Tibial nerve (tissue), 4 donors: ENCODE measurements around the gene DCUN1D2. TPM values are rescaled to one million over a fixed set of nuclear protein-coding genes. Genes with fewer than 3 reads are reported as not detected.
A peak's percentile ranks its signal among the peaks of the same experiment; 100 is the strongest.

Source experiments
- DNase-seq, 2 donors: peaks; one replicate each; pipeline ENCODE4 v3.0.0-alpha.2; 2019; ENCODE audit warnings: low spot score in 2 of 2
- H3K27ac ChIP-seq, 4 donors: fragments of 200-600 bp; sonication (generic) in 3 of 4; one replicate each; pipeline ENCODE4 v1.5.1; 2017 to 2019; ENCODE audit warnings: mild to moderate bottlenecking in 1 of 4
- H3K27me3 ChIP-seq, 2 donors: fragments of 200-600 bp; sonication (generic) in 1 of 2; one replicate each; pipeline versions ENCODE4 v1.5.1 to v1.6.0; 2017 to 2019
- H3K36me3 ChIP-seq, 3 donors: fragments of 200-600 bp; sonication (generic); one replicate each; pipeline ENCODE4 v1.5.1; 2018 to 2019
- H3K4me1 ChIP-seq, 4 donors: fragments of 200-600 bp; sonication (generic) in 3 of 4; one replicate each; pipeline ENCODE4 v1.5.1; 2017 to 2019
- H3K4me3 ChIP-seq, 4 donors: fragments of 200-600 bp; sonication (generic) in 3 of 4; one replicate each; pipeline ENCODE4 v1.5.1; 2017 to 2019; ENCODE audit warnings: mild to moderate bottlenecking in 1 of 4, moderate library complexity in 1 of 4
- H3K9me3 ChIP-seq, 4 donors: fragments of 200-600 bp; sonication (generic) in 3 of 4; one replicate each; pipeline ENCODE4 v1.5.1; 2017 to 2019
- CTCF ChIP-seq, 5 experiments: fragments of 200-600 bp in 3 of 5; fragments of 450-650 bp in 2 of 5; sonication (generic) in 3 of 5; IDR thresholded peaks; one replicate each; pipeline ENCODE4 v1.5.1; 2016 to 2019; ENCODE audit warnings: antibody characterized with exemption in 5 of 5, mild to moderate bottlenecking in 3 of 5, moderate library complexity in 2 of 5
- EP300 ChIP-seq, 2 donors: sonication (generic); formaldehyde crosslinking; IDR thresholded peaks; one replicate each; pipeline ENCODE4 v1.6.1; 2017; ENCODE audit warnings: antibody characterized with exemption in 2 of 2, mild to moderate bottlenecking in 1 of 2
- POLR2A ChIP-seq, 2 donors: fragments of 450-650 bp; IDR thresholded peaks; one replicate each; pipeline ENCODE4 v1.6.1; 2017; ENCODE audit warnings: antibody characterized with exemption in 2 of 2, mild to moderate bottlenecking in 2 of 2, moderate library complexity in 2 of 2
- WGBS, 2 donors: methylation state at CpG; one replicate each; pipeline ENCODE4 v1.1.5; 2018; 5-methylcytosine and 5-hydroxymethylcytosine counted together
- total RNA-seq, 4 donors: library from RNA; depleted of rRNA; stranded (reverse); fragments of >200 nt; gene quantifications; one replicate each; pipeline ENCODE4 v1.1.0, GENCODE V29; 2016

DCUN1D2 gene
- total RNA-seq, 4 donors from 2014 or later, result 16.3 to 28.0 (median 21.0) TPM

GRCh38 chr13:113420833-113421600 lies 69.5 kb downstream of the DCUN1D2 start:
- peak overlapping the region in 1 of 4 donors; percentile 65 for H3K27ac ChIP-seq
- 64 to 83% methylated on average over 13 to 16 of the region's 38 CpGs for WGBS, 2 donors
- DNase-seq, result no peak

GRCh38 chr13:113420232-113420631 lies 70.3 kb downstream of the DCUN1D2 start:
- DNase-seq, result no peak
- H3K4me1 ChIP-seq, result peaks cover 0 to 13% (median 0%) of the 10 kb centered on the region in 4 donors
- peaks cover 0 to 20% of the 10 kb centered on the region in 2 donors for H3K27me3 ChIP-seq
- WGBS, 2 donors, result 90 to 92% methylated on average over 15 of the region's 15 CpGs
- H3K36me3 ChIP-seq, result no peaks in the 10 kb centered on the region
- H3K27ac ChIP-seq, result no peak overlapping the region
- TF ChIP-seq EP300 (IDR thresholded peaks at IDR 0.05) (no peak), CTCF (IDR thresholded peaks at IDR 0.05) (no peak), POLR2A (IDR thresholded peaks at IDR 0.05) (no peak)
- H3K4me3 ChIP-seq, result no peak overlapping the region
- no peaks in the 10 kb centered on the region for H3K9me3 ChIP-seq

More at GRCh38 chr13:113420833-113421600, 69.5 kb downstream of the DCUN1D2 start:
- TF ChIP-seq CTCF (IDR thresholded peaks at IDR 0.05), result no peak
- TF ChIP-seq POLR2A (IDR thresholded peaks at IDR 0.05), result no peak
- TF ChIP-seq EP300 (IDR thresholded peaks at IDR 0.05), result no peak
- H3K4me1 ChIP-seq, result peaks cover 0 to 13% (median 0%) of the 10 kb centered on the region in 4 donors
- peaks cover 0 to 17% of the 10 kb centered on the region in 2 donors for H3K27me3 ChIP-seq
- H3K36me3 ChIP-seq, result no peaks in the 10 kb centered on the region
- no peak overlapping the region for H3K4me3 ChIP-seq
- no peaks in the 10 kb centered on the region for H3K9me3 ChIP-seq

GRCh38 chr13:113419531-113420193 lies 70.8 kb downstream of the DCUN1D2 start:
- 91 to 93% methylated on average over 18 of the region's 18 CpGs for WGBS, 2 donors
- peaks cover 0 to 13% (median 0%) of the 10 kb centered on the region in 4 donors for H3K4me1 ChIP-seq
- TF ChIP-seq POLR2A (IDR thresholded peaks at IDR 0.05) (no peak), CTCF (IDR thresholded peaks at IDR 0.05) (no peak), EP300 (IDR thresholded peaks at IDR 0.05) (no peak)
- no peak overlapping the region for H3K27ac ChIP-seq
- peaks cover 0 to 20% of the 10 kb centered on the region in 2 donors for H3K27me3 ChIP-seq
- H3K4me3 ChIP-seq, result no peak overlapping the region
- no peaks in the 10 kb centered on the region for H3K9me3 ChIP-seq
- no peaks in the 10 kb centered on the region for H3K36me3 ChIP-seq
- no peak for DNase-seq

- WGBS, 2 donors, result 92 to 100% methylated on average over 1 of the region's 1 CpG
- H3K4me1 ChIP-seq, result peaks cover 0 to 13% (median 0%) of the 10 kb centered on the region in 4 donors
- H3K36me3 ChIP-seq, result no peaks in the 10 kb centered on the region
- H3K4me3 ChIP-seq, result no peak overlapping the region
- TF ChIP-seq POLR2A (IDR thresholded peaks at IDR 0.05) (no peak), EP300 (IDR thresholded peaks at IDR 0.05) (no peak), CTCF (IDR thresholded peaks at IDR 0.05) (no peak)
- H3K9me3 ChIP-seq, result no peaks in the 10 kb centered on the region
- H3K27ac ChIP-seq, result no peak overlapping the region
- peaks cover 0 to 20% of the 10 kb centered on the region in 2 donors for H3K27me3 ChIP-seq
- DNase-seq, result no peak
Measured at GRCh38 chr13:113418722-113419049, 71.8 kb downstream of the DCUN1D2 start.
